ENCODE measurements around the gene PPP2R3B.
"Not testable (repeated sequence)": the region's sequence is repeated elsewhere in the genome, so short reads cannot be mapped to it uniquely, and the experiment has no call there.

The PPP2R3B gene

GRCh38 chrX:334971-335757 lies 51.5 kb downstream of the PPP2R3B start:
- DNase-seq, result no peak

DNA sequence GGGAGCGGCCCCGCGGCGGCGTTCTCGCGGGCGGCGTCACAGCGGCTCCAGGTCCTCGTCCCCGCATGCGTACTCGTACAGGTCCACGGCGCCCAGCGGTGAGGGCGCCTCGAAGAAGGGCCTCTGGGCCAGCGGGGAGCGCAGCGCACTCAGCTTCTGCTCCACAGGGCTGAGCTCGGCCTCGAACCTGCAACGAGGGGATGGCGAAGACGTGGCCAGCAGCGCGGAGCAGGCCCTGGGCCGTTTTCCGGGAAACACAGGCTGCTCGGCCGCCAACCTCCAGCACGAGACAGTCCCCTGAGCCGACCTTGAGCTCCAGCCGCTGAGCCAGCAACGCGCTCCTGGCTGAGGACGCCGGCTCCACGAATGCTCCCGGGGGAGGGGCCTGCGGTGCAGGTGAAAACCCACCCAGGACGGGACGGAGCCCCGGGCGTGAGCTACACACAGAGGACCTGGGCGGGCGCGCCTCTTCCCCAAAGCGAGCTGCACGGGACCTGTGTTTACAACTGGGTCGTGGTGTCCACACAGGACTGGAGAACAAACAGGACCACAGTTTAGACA lies 52.3 kb downstream of the PPP2R3B start:
- no peak for DNase-seq

GRCh38 chrX:333611-334311 lies 52.9 kb downstream of the PPP2R3B start:
- DNase-seq, result no peak

GRCh38 chrX:332916-333610 lies 53.6 kb downstream of the PPP2R3B start:
- no peak for DNase-seq

GRCh38 chrX:332496-332860 lies 54.2 kb downstream of the PPP2R3B start:
- no peak for DNase-seq

GRCh38 chrX:331825-332495 lies 54.7 kb downstream of the PPP2R3B start:
- DNase-seq, result no peak

DNA sequence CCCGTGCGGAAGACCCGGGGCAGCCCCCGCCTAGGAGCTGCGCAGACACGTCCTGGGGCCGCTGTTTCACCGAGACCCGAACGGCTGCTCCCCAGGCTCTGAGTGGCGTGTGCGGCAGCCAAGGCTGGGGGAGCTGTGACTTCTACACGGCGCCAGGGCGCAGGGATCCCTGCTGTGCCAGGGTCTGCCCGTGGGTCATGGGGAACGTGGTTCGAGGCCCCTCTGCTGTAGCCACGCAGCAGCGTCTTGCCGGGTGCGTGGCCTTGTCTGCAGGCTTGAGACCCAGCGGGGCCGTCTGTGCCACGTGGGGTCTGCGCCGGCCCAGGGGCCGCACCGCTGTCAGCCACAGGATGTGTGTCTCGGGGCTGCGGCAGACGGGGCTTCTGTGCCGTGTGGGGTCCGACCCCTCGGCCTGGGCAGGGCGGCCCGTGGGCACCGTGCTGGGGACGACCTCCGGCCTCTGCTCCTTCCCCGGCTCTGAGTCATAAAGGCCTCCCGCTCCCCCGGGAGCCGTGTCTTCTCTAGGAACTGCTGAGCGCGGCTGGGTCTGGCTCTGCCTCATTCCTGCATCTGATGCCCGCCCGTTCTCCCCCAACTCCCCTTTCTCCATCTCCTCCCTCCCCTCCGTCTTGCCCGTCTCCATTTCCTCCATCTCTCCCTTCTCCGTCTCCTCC lies 55.4 kb downstream of the PPP2R3B start:
- DNase-seq, result peak; percentile 63

DNA sequence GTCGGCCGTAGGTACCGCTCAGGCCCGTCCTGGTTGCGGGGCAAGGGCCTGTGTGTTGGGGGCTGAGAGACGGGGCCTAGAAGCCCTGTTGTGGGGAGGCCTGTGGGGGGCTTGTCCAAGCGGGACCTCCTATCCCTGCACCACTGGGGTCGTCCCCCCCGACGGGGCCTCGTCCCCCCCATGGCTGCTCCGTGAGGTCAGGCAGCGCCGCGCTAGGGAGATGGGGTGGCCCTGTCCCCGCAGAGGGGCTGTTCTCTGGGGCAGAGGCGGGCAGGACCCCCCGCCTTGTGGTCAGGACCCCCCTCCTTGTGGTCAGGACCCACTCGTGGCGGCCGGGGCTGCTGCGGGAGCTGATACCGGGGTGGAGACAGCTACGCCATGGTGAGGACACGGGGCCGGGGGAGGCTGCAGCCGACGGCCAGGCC lies 56.0 kb downstream of the PPP2R3B start:
- DNase-seq, result no peak

DNA sequence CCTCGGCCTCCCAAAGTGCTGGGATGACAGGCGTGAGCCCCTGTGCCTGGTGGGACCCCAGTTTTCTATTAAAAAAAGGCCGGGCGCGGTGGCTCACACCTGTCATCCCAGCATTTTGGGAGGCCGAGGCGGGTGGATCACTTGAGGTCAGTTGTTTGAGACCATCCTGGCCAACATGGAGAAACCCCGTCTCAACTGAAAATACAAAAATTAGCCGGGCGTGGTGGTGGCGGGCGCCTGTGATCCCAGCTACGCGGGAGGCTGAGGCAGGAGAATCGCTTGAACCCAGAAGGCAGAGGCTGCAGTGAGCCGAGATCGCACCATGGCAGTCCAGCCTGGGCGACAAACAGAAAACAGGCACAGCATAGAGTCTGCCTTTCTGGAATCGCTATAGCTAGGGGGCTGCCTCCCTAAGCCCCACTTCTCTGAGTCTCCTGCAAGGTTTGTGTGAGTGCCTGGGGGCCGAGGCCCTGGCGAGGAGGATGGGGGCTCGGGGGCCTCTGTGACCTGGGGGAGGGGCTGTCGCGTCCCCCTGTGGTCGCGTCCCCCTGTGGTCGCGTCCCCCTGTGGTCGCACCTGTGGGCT lies 56.5 kb downstream of the PPP2R3B start:
- not testable (repeated sequence) for DNase-seq

- DNase-seq, result no peak
Measured at GRCh38 chrX:329291-329910, 57.3 kb downstream of the PPP2R3B start.

GRCh38 chrX:327660-328126 lies 59.0 kb downstream of the PPP2R3B start:
- no peak for DNase-seq

GRCh38 chrX:324664-325063 lies 62.0 kb downstream of the PPP2R3B start:
- DNase-seq, result not testable (repeated sequence)

- DNase-seq, result peak; percentile 40
Measured at GRCh38 chrX:323721-324628, 62.7 kb downstream of the PPP2R3B start.

- no peak for DNase-seq
Measured at GRCh38 chrX:320126-320783, 66.5 kb downstream of the PPP2R3B start.

DNA sequence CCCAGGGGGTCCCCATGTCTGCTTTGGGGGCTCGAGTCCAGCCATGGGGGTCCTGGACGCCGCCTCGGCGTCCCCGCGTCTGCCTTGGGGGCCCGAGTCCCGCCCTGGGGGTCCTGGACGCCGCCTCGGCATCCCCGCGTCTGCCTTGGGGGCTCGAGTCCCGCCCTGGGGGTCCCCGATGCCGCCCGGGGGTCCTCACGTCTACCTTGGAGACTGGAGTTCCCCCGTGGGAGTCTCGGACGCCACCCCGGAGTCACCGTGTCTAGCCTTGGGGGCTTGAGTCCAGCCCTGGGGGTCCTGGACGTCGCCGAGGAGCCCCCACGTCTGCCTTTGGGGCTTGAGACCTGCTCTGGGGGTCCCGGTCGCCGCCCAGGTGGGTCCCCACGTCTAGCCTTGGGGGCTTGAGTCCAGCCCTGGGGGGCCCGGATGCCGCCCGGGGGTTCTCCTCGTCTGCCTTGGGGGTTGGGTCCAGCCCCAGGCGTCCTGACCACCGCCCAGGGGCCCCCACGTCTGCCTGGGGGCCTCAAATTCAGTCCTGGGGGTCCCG lies 67.1 kb downstream of the PPP2R3B start:
- DNase-seq, result no peak

GRCh38 chrX:318739-319578 lies 67.7 kb downstream of the PPP2R3B start, which contains the start of gene GTPBP6:
TSS of gene GTPBP6 (minus strand) at chrX:318796. CDS start at chrX:318787, 9 bp downstream.
- DNase-seq, result peak; percentile 100

DNA sequence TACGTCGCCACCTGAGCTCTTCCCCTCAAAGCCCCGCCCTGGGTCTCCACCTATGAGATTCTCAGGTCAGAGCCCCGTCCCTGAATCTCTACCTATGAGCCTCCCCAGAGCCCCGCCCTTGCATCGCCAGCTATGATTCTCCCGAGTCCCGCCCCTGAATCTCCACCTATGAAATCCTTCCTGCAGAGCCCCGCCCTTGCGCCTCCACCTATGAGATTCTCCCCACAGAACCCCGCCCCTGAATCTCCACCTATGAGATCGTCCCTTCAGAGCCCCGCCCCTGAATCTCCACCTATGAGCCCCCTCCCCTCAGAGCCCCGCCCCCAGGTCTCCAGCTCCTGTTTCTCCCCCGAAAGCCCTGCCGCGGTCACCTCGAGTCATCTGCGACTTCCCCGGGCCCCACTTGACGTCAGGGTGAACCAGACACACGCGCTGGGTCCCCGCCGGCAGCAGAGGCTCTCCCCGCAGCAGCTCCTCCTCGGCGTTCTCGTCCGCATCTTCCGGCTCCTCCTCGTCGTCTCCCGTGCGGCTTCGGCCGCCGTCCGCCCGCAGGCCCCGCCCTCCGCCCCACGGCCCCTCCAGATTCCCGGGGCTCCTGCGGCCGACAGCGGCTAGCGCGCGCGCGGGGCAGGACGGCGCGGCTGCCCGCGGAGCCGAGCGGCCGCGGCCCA lies 68.5 kb downstream of the PPP2R3B start:
- peak; percentile 98 for DNase-seq

Measured in fibroblast of upper back skin (primary cell).